WTC11 (cell line): ENCODE data around the gene GPR15LG. TPM values are rescaled to one million over a fixed set of nuclear protein-coding genes. Genes with fewer than 3 reads are reported as not detected.

ENCODE experiments used
- ATAC-seq: fragments of 200-7000 bp; cut with Tn5 transposase; 2 replicates; pipeline ENCODE4 v1.10.0; 2021; ENCODE audit warnings: mild to moderate bottlenecking, moderate library complexity
- CTCF ChIA-PET: fragments of 300-600 bp; sonication (Branson Sonifier 250); formaldehyde crosslinking; loops from one replicate; lab custom pipeline; 2021; ENCODE audit warnings: antibody characterized with exemption; lab: Charles Lee
- POLR2A ChIA-PET: fragments of 350-600 bp; sonication (Branson Sonifier 250); formaldehyde crosslinking; loops from one replicate; lab custom pipeline; 2021; ENCODE audit warnings: antibody characterized with exemption; lab: Charles Lee
- DNase-seq: peaks from one replicate; pipeline ENCODE4 v3.0.0; 2021; ENCODE audit warnings: low spot score
- H3K27ac Mint-ChIP-seq: 2 replicates; pipeline ENCODE4 v1.8.0; 2021; ENCODE audit warnings: mixed read lengths
- H3K27me3 Mint-ChIP-seq: 2 replicates; pipeline ENCODE4 v1.8.0; 2021; ENCODE audit warnings: low read depth, mild to moderate bottlenecking, moderate library complexity, mixed read lengths
- H3K36me3 Mint-ChIP-seq: 2 replicates; pipeline ENCODE4 v1.8.0; 2021; ENCODE audit warnings: mixed read lengths
- H3K4me1 Mint-ChIP-seq: 2 replicates; pipeline ENCODE4 v1.8.0; 2022; ENCODE audit warnings: mixed read lengths
- H3K4me3 Mint-ChIP-seq: 2 replicates; pipeline ENCODE4 v1.8.0; 2021; ENCODE audit warnings: mild to moderate bottlenecking, moderate library complexity, mixed read lengths
- H3K9me3 Mint-ChIP-seq: 2 replicates; pipeline ENCODE4 v1.8.0; 2021; ENCODE audit warnings: mixed read lengths
- ATF1 ChIP-seq: sonication (generic); formaldehyde crosslinking; IDR thresholded peaks from 2 replicates; pipeline ENCODE4 v1.8.1; 2023; ENCODE audit warnings: mild to moderate bottlenecking, moderate library complexity, missing genetic modification reagents
- FOXJ3 ChIP-seq: sonication (generic); formaldehyde crosslinking; IDR thresholded peaks from 2 replicates; pipeline ENCODE4 v1.9.0; 2021; ENCODE audit warnings: missing genetic modification reagents, mild to moderate bottlenecking, borderline replicate concordance
- FOXK1 ChIP-seq: sonication (generic); formaldehyde crosslinking; IDR thresholded peaks from 2 replicates; pipeline ENCODE4 v1.8.0; 2022; ENCODE audit warnings: mild to moderate bottlenecking, moderate library complexity, missing genetic modification reagents
- FOXP1 ChIP-seq: sonication (generic); formaldehyde crosslinking; IDR thresholded peaks from 2 replicates; pipeline ENCODE4 v1.8.0; 2022; ENCODE audit warnings: missing genetic modification reagents, mild to moderate bottlenecking, moderate library complexity, borderline replicate concordance
- GABPB1 ChIP-seq: sonication (generic); formaldehyde crosslinking; IDR thresholded peaks from 2 replicates; pipeline ENCODE4 v1.8.1; 2023; ENCODE audit warnings: mild to moderate bottlenecking, missing genetic modification reagents
- GTF2I ChIP-seq: fragments of 250-450 bp; sonication (Bioruptor Pico); conservative IDR thresholded peaks from 2 replicates; pipeline ENCODE4 v1.4.0; 2021; ENCODE audit warnings: mild to moderate bottlenecking
- JAZF1 ChIP-seq: fragments of 250-450 bp; sonication (Bioruptor Pico); IDR thresholded peaks from 2 replicates; pipeline ENCODE4 v1.9.0; 2021; ENCODE audit warnings: moderate library complexity, mild to moderate bottlenecking, inconsistent platforms
- MXD4 ChIP-seq: fragments of 250-450 bp; sonication (Bioruptor Pico); IDR thresholded peaks from 2 replicates; pipeline ENCODE4 v1.8.0; 2021; ENCODE audit warnings: mild to moderate bottlenecking, moderate library complexity, borderline replicate concordance
- NFE2L1 ChIP-seq: sonication (generic); formaldehyde crosslinking; IDR thresholded peaks from 2 replicates; pipeline ENCODE4 v1.8.1; 2023; ENCODE audit warnings: missing genetic modification reagents
- NR2C2 ChIP-seq: sonication (generic); formaldehyde crosslinking; IDR thresholded peaks from 2 replicates; pipeline ENCODE4 v1.8.0; 2022; ENCODE audit warnings: mild to moderate bottlenecking, missing genetic modification reagents
- NR3C1 ChIP-seq: sonication (generic); formaldehyde crosslinking; conservative IDR thresholded peaks from 2 replicates; pipeline ENCODE4 v1.8.1; 2023; ENCODE audit warnings: low read depth, mild to moderate bottlenecking, missing genetic modification reagents
- SMAD3 ChIP-seq: sonication (generic); formaldehyde crosslinking; IDR thresholded peaks from 2 replicates; pipeline ENCODE4 v1.8.0; 2022; ENCODE audit warnings: missing genetic modification reagents, mild to moderate bottlenecking, borderline replicate concordance
- TEAD1 ChIP-seq: sonication (generic); formaldehyde crosslinking; IDR thresholded peaks from 2 replicates; pipeline ENCODE4 v1.8.0; 2022; ENCODE audit warnings: mild to moderate bottlenecking, missing genetic modification reagents
- ZBTB21 ChIP-seq: sonication (generic); formaldehyde crosslinking; IDR thresholded peaks from 2 replicates; pipeline ENCODE4 v1.8.1; 2023; ENCODE audit warnings: mild to moderate bottlenecking, missing genetic modification reagents, borderline replicate concordance
- ZNF423 ChIP-seq: fragments of 250-450 bp; sonication (Bioruptor Pico); IDR thresholded peaks from 2 replicates; pipeline ENCODE4 v2.1.2; 2022; ENCODE audit warnings: mild to moderate bottlenecking, moderate library complexity
- total RNA-seq: library from RNA; stranded (reverse); gene quantifications from 3 replicates; pipeline ENCODE4 v1.2.3, GENCODE V29; 2021
- TF ChIP-seq, protein P1 (sequence below): sonication (generic); formaldehyde crosslinking; IDR thresholded peaks from 2 replicates; pipeline ENCODE4 v1.8.0; 2022; ENCODE audit warnings: mild to moderate bottlenecking, missing genetic modification reagents
- TF ChIP-seq, protein P2 (sequence below): fragments of 250-450 bp; sonication (Bioruptor Pico); conservative IDR thresholded peaks from 2 replicates; pipeline ENCODE4 v1.9.0; 2021; ENCODE audit warnings: mild to moderate bottlenecking
- TF ChIP-seq, protein P3 (sequence below): sonication (generic); formaldehyde crosslinking; IDR thresholded peaks from 2 replicates; pipeline ENCODE4 v1.8.1; 2022; ENCODE audit warnings: low read depth, missing genetic modification reagents, borderline replicate concordance
- TF ChIP-seq, protein P4 (sequence below): sonication (generic); formaldehyde crosslinking; IDR thresholded peaks from 2 replicates; pipeline ENCODE4 v1.8.0; 2023; ENCODE audit warnings: mild to moderate bottlenecking, missing genetic modification reagents
- TF ChIP-seq, protein P5 (sequence below): sonication (generic); formaldehyde crosslinking; conservative IDR thresholded peaks from 2 replicates; pipeline ENCODE4 v1.8.1; 2023; ENCODE audit warnings: mild to moderate bottlenecking, low read depth, missing genetic modification reagents, moderate library complexity
- TF ChIP-seq, protein P6 (sequence below): sonication (generic); formaldehyde crosslinking; IDR thresholded peaks from 2 replicates; pipeline ENCODE4 v1.8.1; 2022; ENCODE audit warnings: missing genetic modification reagents, borderline replicate concordance
- TF ChIP-seq, protein P7 (sequence below): sonication (generic); formaldehyde crosslinking; IDR thresholded peaks from 2 replicates; pipeline ENCODE4 v1.8.1; 2023; ENCODE audit warnings: mild to moderate bottlenecking, missing genetic modification reagents
- TF ChIP-seq, protein P8 (sequence below): sonication (generic); formaldehyde crosslinking; IDR thresholded peaks from 2 replicates; pipeline ENCODE4 v1.8.0; 2022; ENCODE audit warnings: mild to moderate bottlenecking, missing genetic modification reagents

The GPR15LG gene
- total RNA-seq, 1 experiment from 2014 or later, result not detected

DNA sequence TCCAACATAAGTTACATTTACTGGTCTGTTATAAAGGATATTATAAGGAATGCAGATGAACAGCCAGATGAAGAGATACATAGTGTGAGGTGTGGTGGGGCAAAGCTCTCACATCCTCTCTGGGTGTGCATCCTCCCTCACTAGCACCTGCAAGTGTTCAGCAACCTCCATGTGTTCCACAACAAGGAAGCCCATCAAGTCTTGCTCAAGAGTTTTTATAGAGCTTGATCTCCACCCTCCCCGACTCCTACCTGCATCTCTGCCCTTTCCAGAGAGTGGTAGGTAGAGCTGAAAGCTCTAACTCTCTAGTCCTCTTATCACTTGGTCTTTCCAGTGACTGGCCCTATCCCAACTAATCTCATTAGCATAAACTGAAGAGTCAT lies 46.8 kb upstream of the GPR15LG start:
- DNase-seq (no peak), ATAC-seq (no peak)
- Mint-ChIP-seq H3K27me3 (peaks cover 18% of the 10 kb centered on the region), H3K36me3 (peaks cover 23% of the 10 kb centered on the region), H3K9me3 (peaks cover 50% of the 10 kb centered on the region), H3K4me1 (no peaks in the 10 kb centered on the region)
- ChIA-PET CTCF (no interaction called here), POLR2A (no interaction called here)
- TF ChIP-seq, protein P1, sequence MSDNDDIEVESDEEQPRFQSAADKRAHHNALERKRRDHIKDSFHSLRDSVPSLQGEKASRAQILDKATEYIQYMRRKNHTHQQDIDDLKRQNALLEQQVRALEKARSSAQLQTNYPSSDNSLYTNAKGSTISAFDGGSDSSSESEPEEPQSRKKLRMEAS (CRISPR knock-in tag), result no peak
- TF ChIP-seq FOXK1 (CRISPR knock-in tag) (no peak), MXD4 (no peak), NFE2L1 (no peak), ZBTB21 (CRISPR knock-in tag) (no peak), NR2C2 (CRISPR knock-in tag) (no peak), FOXJ3 (no peak)
- TF ChIP-seq, protein P2, sequence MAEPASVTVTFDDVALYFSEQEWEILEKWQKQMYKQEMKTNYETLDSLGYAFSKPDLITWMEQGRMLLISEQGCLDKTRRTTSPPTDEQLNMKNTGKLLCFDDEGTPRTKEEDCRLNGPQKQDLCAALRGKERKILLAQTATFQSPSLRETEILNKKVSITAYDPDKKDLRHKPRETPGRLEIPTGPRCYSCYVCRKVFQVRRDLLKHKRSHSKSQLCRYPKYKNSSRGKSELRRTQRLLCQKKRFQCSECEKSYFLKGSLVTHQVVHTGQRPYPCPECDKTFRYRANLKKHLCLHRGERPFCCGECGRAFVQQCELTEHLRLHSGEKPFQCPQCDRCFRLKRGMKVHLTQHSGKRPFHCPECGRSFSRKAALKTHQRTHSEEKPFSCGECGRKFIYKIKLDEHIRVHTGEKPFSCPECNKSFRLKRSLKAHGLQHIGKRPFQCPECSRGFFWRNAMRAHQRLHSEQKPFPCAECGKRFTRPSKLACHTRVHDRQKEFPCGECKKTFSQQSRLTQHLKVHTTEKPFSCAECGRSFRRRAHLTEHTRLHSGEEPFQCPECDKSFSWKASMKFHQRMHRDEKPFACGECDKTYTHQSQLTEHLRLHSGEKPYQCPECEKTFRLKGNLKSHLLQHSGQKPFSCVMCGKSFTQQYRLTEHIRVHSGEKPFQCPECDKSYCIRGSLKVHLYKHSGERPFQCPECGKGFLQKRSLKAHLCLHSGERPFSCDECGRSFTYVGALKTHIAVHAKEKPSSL (CRISPR knock-in tag), result no peak
- TF ChIP-seq, protein P3, sequence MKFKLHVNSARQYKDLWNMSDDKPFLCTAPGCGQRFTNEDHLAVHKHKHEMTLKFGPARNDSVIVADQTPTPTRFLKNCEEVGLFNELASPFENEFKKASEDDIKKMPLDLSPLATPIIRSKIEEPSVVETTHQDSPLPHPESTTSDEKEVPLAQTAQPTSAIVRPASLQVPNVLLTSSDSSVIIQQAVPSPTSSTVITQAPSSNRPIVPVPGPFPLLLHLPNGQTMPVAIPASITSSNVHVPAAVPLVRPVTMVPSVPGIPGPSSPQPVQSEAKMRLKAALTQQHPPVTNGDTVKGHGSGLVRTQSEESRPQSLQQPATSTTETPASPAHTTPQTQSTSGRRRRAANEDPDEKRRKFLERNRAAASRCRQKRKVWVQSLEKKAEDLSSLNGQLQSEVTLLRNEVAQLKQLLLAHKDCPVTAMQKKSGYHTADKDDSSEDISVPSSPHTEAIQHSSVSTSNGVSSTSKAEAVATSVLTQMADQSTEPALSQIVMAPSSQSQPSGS, result no peak
- TF ChIP-seq, all 79 proteins: peak for 0
- Mint-ChIP-seq H3K27ac (no peak overlapping the region), H3K4me3 (no peak overlapping the region)

DNA sequence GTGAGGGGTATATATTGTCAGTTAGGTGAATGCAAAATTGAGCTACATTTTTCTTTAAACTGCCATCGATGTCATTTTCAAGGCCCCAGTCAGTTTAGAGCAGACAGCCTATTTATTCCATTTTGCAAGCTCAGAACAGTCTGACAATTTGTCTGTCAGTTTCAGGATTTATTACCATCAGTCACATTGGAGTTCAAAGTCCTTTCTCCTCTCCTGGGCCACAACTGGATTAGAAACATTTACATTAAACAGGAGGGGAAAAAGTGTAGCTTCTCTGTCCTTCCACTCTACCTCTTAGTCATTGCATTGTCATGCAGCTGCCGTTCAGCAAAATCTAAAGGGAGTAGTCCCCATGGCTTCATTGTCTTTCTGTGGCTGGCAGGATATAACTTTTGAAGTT lies 37.8 kb upstream of the GPR15LG start:
- Mint-ChIP-seq H3K36me3 (no peaks in the 10 kb centered on the region), H3K27ac (no peak overlapping the region), H3K9me3 (no peaks in the 10 kb centered on the region), H3K27me3 (peaks cover 20% of the 10 kb centered on the region), H3K4me1 (peaks cover 17% of the 10 kb centered on the region), H3K4me3 (no peak overlapping the region)
- ChIA-PET CTCF (interaction anchor here (1.0 to 2.3 kb wide), 2 partner anchors 12 to 76 kb away, joined by 3 to 6 read pairs; no protein-coding TSS in a partner anchor), POLR2A (no interaction called here)
- DNase-seq (no peak), ATAC-seq (no peak)
- TF ChIP-seq, protein P4, sequence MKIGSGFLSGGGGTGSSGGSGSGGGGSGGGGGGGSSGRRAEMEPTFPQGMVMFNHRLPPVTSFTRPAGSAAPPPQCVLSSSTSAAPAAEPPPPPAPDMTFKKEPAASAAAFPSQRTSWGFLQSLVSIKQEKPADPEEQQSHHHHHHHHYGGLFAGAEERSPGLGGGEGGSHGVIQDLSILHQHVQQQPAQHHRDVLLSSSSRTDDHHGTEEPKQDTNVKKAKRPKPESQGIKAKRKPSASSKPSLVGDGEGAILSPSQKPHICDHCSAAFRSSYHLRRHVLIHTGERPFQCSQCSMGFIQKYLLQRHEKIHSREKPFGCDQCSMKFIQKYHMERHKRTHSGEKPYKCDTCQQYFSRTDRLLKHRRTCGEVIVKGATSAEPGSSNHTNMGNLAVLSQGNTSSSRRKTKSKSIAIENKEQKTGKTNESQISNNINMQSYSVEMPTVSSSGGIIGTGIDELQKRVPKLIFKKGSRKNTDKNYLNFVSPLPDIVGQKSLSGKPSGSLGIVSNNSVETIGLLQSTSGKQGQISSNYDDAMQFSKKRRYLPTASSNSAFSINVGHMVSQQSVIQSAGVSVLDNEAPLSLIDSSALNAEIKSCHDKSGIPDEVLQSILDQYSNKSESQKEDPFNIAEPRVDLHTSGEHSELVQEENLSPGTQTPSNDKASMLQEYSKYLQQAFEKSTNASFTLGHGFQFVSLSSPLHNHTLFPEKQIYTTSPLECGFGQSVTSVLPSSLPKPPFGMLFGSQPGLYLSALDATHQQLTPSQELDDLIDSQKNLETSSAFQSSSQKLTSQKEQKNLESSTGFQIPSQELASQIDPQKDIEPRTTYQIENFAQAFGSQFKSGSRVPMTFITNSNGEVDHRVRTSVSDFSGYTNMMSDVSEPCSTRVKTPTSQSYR (CRISPR knock-in tag), result no peak
- TF ChIP-seq ATF1 (CRISPR knock-in tag) (no peak), GABPB1 (CRISPR knock-in tag) (no peak), SMAD3 (CRISPR knock-in tag) (no peak), JAZF1 (CRISPR knock-in tag) (no peak), TEAD1 (CRISPR knock-in tag) (no peak), FOXP1 (CRISPR knock-in tag) (no peak), NR3C1 (CRISPR knock-in tag) (no peak), ZNF423 (CRISPR knock-in tag) (no peak), GTF2I (no peak)
- TF ChIP-seq, protein P5, sequence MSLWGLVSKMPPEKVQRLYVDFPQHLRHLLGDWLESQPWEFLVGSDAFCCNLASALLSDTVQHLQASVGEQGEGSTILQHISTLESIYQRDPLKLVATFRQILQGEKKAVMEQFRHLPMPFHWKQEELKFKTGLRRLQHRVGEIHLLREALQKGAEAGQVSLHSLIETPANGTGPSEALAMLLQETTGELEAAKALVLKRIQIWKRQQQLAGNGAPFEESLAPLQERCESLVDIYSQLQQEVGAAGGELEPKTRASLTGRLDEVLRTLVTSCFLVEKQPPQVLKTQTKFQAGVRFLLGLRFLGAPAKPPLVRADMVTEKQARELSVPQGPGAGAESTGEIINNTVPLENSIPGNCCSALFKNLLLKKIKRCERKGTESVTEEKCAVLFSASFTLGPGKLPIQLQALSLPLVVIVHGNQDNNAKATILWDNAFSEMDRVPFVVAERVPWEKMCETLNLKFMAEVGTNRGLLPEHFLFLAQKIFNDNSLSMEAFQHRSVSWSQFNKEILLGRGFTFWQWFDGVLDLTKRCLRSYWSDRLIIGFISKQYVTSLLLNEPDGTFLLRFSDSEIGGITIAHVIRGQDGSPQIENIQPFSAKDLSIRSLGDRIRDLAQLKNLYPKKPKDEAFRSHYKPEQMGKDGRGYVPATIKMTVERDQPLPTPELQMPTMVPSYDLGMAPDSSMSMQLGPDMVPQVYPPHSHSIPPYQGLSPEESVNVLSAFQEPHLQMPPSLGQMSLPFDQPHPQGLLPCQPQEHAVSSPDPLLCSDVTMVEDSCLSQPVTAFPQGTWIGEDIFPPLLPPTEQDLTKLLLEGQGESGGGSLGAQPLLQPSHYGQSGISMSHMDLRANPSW (CRISPR knock-in tag), result no peak
- TF ChIP-seq, protein P6, sequence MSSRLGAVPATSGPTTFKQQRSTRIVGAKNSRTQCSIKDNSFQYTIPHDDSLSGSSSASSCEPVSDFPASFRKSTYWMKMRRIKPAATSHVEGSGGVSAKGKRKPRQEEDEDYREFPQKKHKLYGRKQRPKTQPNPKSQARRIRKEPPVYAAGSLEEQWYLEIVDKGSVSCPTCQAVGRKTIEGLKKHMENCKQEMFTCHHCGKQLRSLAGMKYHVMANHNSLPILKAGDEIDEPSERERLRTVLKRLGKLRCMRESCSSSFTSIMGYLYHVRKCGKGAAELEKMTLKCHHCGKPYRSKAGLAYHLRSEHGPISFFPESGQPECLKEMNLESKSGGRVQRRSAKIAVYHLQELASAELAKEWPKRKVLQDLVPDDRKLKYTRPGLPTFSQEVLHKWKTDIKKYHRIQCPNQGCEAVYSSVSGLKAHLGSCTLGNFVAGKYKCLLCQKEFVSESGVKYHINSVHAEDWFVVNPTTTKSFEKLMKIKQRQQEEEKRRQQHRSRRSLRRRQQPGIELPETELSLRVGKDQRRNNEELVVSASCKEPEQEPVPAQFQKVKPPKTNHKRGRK (CRISPR knock-in tag), result no peak
- TF ChIP-seq, protein P7, sequence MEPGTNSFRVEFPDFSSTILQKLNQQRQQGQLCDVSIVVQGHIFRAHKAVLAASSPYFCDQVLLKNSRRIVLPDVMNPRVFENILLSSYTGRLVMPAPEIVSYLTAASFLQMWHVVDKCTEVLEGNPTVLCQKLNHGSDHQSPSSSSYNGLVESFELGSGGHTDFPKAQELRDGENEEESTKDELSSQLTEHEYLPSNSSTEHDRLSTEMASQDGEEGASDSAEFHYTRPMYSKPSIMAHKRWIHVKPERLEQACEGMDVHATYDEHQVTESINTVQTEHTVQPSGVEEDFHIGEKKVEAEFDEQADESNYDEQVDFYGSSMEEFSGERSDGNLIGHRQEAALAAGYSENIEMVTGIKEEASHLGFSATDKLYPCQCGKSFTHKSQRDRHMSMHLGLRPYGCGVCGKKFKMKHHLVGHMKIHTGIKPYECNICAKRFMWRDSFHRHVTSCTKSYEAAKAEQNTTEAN (CRISPR knock-in tag), result no peak
- TF ChIP-seq, protein P8, sequence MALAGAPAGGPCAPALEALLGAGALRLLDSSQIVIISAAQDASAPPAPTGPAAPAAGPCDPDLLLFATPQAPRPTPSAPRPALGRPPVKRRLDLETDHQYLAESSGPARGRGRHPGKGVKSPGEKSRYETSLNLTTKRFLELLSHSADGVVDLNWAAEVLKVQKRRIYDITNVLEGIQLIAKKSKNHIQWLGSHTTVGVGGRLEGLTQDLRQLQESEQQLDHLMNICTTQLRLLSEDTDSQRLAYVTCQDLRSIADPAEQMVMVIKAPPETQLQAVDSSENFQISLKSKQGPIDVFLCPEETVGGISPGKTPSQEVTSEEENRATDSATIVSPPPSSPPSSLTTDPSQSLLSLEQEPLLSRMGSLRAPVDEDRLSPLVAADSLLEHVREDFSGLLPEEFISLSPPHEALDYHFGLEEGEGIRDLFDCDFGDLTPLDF (CRISPR knock-in tag), result no peak
